MCF 10A (cell line): ENCODE measurements around the gene ARHGAP22. TPM values are rescaled to one million over a fixed set of nuclear protein-coding genes. Genes with fewer than 3 reads are reported as not detected.

Source experiments
- BruUV-seq: library from RNA; stranded (reverse); fragments of 400-500 nt; replicated peaks from 2 replicates; lab custom pipeline; 2021; lab: Mats Ljungman, UMichigan
- CTCF ChIA-PET: fragments of 300-600 bp; sonication (Branson Sonifier 250); formaldehyde crosslinking; extraction: SDS; loops from one replicate; lab custom pipeline; 2021; ENCODE audit warnings: antibody characterized with exemption, inconsistent platforms; lab: Yijun Ruan, JAX
- POLR2A ChIA-PET: fragments of 300-600, 350-650 bp; sonication (Branson Sonifier 250); formaldehyde crosslinking; extraction: SDS; loops from one replicate; lab custom pipeline; 2020; ENCODE audit warnings: antibody characterized with exemption, inconsistent platforms; lab: Yijun Ruan, JAX
- DNase-seq: peaks from one replicate; pipeline ENCODE4 v3.0.0-alpha.2; 2018; ENCODE audit not compliant: unreplicated experiment
- H3K27ac Mint-ChIP-seq: one replicate; pipeline ENCODE4 v1.8.0; 2022; ENCODE audit warnings: mild to moderate bottlenecking, low read depth, mixed read lengths; ENCODE audit not compliant: unreplicated experiment
- H3K27me3 Mint-ChIP-seq: one replicate; pipeline ENCODE4 v1.8.0; 2022; ENCODE audit warnings: mixed read lengths; ENCODE audit not compliant: insufficient read depth, unreplicated experiment
- H3K36me3 Mint-ChIP-seq: one replicate; pipeline ENCODE4 v1.8.0; 2022; ENCODE audit warnings: mild to moderate bottlenecking, moderate library complexity, mixed read lengths; ENCODE audit not compliant: insufficient read depth, unreplicated experiment
- H3K4me1 Mint-ChIP-seq: one replicate; pipeline ENCODE4 v1.8.0; 2022; ENCODE audit warnings: mixed read lengths; ENCODE audit not compliant: insufficient read depth, unreplicated experiment
- H3K4me3 Mint-ChIP-seq: one replicate; pipeline ENCODE4 v1.8.0; 2022; ENCODE audit warnings: mild to moderate bottlenecking, moderate library complexity, mixed read lengths; ENCODE audit not compliant: unreplicated experiment
- H3K9me3 Mint-ChIP-seq: one replicate; pipeline ENCODE4 v1.8.0; 2022; ENCODE audit warnings: mixed read lengths; ENCODE audit not compliant: unreplicated experiment
- CTCF ChIP-seq: fragments of 200-600 bp; IDR thresholded peaks from one replicate; pipeline ENCODE4 v1.8.0; 2022; ENCODE audit warnings: antibody characterized with exemption, mild to moderate bottlenecking; ENCODE audit not compliant: unreplicated experiment
- intact Hi-C: fragments of 100-400 bp; cut with micrococcal nuclease; formaldehyde crosslinking; loops from 2 replicates; pipeline ENCODE4 v1.14.1; 2022
- total RNA-seq: library from RNA; stranded (reverse); gene quantifications from 2 replicates; pipeline ENCODE4 v1.2.3, GENCODE V29; 2022

ARHGAP22 gene
- total RNA-seq, 1 experiment from 2014 or later = 6.3 TPM

DNA sequence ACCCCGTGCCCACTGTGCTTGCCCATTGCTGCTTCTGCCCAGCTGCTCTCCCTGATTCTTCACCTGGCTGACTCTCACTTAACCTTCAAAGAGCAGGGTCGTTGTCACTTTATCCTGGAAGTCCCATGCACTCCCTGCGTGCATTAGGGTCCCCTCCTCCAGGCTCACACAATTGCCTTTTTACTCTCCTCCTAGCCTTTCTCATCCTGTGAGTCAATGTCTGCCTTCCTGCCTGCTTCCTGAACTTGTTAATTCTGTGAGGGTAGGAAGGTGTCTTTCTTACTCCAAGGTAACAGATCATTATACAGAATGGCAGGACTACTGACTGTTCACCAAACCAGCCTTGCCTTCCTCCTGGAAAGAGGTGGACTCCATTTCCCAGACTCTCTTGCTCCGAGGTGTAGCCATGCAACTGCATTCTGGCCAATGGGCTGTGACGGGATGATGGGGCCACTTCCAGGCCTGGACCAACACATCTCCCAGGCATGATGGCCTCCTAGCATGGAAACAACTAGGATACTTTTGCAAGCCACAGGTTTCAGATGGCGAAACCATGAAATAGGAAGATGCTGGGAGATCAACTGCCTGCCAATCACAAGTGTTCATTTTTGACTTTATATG is 54.7 kb downstream of the ARHGAP22 start:
- H3K27me3 Mint-ChIP-seq = no peaks in the 10 kb centered on the region
- no peaks in the 10 kb centered on the region for H3K4me1 Mint-ChIP-seq
- H3K27ac Mint-ChIP-seq = no peak overlapping the region
- H3K36me3 Mint-ChIP-seq = no peaks in the 10 kb centered on the region
- intact Hi-C loops = loop anchor here (5.0 kb wide), 1 partner anchor 967 kb away; no protein-coding TSS in a partner anchor
- ChIA-PET CTCF (interaction anchor here (0.6 to 20.0 kb wide), 17 partner anchors 9 to 207 kb away, joined by 3 to 428 read pairs (median 4); no protein-coding TSS in a partner anchor), POLR2A (interaction anchor here (1.6 kb wide), 1 partner anchor 106 kb away, joined by 7 read pairs; no protein-coding TSS in a partner anchor)
- no peak for TF ChIP-seq CTCF
- no peaks in the 10 kb centered on the region for H3K9me3 Mint-ChIP-seq
- DNase-seq = no peak
- no TSS peak for BruUV-seq
- no peak overlapping the region for H3K4me3 Mint-ChIP-seq

DNA sequence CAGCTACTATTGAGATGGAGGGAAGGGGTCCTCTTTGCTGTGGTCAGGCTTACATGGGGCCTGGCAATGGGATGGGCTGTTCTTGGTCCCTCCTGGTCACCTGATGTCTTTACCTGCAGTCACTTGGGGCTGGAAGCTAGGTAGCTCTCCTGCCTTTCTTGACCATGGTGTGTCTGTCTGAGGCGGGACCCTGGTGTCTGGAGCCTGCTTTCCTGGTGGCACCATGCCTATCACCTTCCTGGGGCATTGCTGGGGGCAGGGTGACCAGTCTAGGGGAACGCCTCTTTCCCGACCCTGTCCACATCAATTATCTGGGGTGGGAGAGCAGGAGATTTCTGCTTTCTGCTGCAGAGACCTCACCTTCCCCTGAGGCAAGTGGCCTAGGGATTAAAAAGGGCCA is 55.6 kb downstream of the ARHGAP22 start:
- no peaks in the 10 kb centered on the region for H3K9me3 Mint-ChIP-seq
- H3K4me3 Mint-ChIP-seq = no peak overlapping the region
- H3K27me3 Mint-ChIP-seq = no peaks in the 10 kb centered on the region
- BruUV-seq = no TSS peak
- no peak overlapping the region for H3K27ac Mint-ChIP-seq
- intact Hi-C loops = no loop called here
- TF ChIP-seq CTCF = no peak
- POLR2A ChIA-PET = interaction anchor here (1.6 kb wide), 1 partner anchor 107 kb away, joined by 7 read pairs; no protein-coding TSS in a partner anchor
- no peaks in the 10 kb centered on the region for H3K36me3 Mint-ChIP-seq
- H3K4me1 Mint-ChIP-seq = no peaks in the 10 kb centered on the region
- CTCF ChIA-PET = interaction anchor here (0.6 to 20.0 kb wide), 7 partner anchors 12 to 186 kb away, joined by 3 to 428 read pairs (median 6); no protein-coding TSS in a partner anchor
- DNase-seq = no peak

GRCh38 chr10:48548531-48549135 is 56.2 kb downstream of the ARHGAP22 start:
- no peaks in the 10 kb centered on the region for H3K4me1 Mint-ChIP-seq
- no peak for TF ChIP-seq CTCF
- no peak for DNase-seq
- no peak overlapping the region for H3K27ac Mint-ChIP-seq
- no peak overlapping the region for H3K4me3 Mint-ChIP-seq
- no peaks in the 10 kb centered on the region for H3K9me3 Mint-ChIP-seq
- ChIA-PET CTCF (interaction anchor here (0.6 to 20.0 kb wide), 8 partner anchors 41 to 336 kb away, joined by 3 to 428 read pairs (median 4); no protein-coding TSS in a partner anchor), POLR2A (interaction anchor here (1.6 kb wide), 1 partner anchor 108 kb away, joined by 7 read pairs; no protein-coding TSS in a partner anchor)
- no TSS peak for BruUV-seq
- no peaks in the 10 kb centered on the region for H3K27me3 Mint-ChIP-seq
- intact Hi-C loops = no loop called here
- no peaks in the 10 kb centered on the region for H3K36me3 Mint-ChIP-seq

GRCh38 chr10:48547981-48548380 is 56.9 kb downstream of the ARHGAP22 start:
- no peak for DNase-seq
- POLR2A ChIA-PET = no interaction called here
- no peaks in the 10 kb centered on the region for H3K27me3 Mint-ChIP-seq
- H3K4me1 Mint-ChIP-seq = no peaks in the 10 kb centered on the region
- no TSS peak for BruUV-seq
- H3K9me3 Mint-ChIP-seq = no peaks in the 10 kb centered on the region
- TF ChIP-seq CTCF = no peak
- CTCF ChIA-PET = interaction anchor here (0.7 to 20.0 kb wide), 4 partner anchors 96 to 184 kb away, joined by 3 to 428 read pairs (median 6); no protein-coding TSS in a partner anchor
- H3K4me3 Mint-ChIP-seq = no peak overlapping the region
- intact Hi-C loops = no loop called here
- no peak overlapping the region for H3K27ac Mint-ChIP-seq
- no peaks in the 10 kb centered on the region for H3K36me3 Mint-ChIP-seq
